NCI-H1694 treated with DMSO at 0.1 percent for 48 hours (cell line): ENCODE data around the gene MRPL39.

Experiments
- DNase-seq: peaks from one replicate; lab custom pipeline; 2025; lab: John Stamatoyannopoulos, UW

MRPL39 gene

DNA sequence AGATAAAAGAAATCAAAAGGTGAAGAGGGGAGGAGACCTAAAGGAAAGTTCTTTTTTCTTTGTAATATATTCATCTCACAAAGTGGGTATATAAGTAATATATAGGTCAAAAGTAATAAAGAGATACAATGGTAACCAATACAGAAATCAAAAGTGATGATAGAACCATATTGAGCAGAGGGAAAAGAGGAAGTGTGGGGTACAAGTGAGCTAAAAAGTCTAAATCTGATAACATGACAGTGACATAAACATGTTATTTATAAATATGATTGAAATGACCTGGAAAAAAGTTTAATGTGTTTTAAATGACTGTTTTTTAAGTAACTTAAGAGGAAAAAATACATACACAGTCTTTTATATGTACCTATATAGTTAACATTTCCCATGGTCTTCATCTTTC is 70.5 kb downstream of the MRPL39 start:
- DNase-seq: no peak

DNA sequence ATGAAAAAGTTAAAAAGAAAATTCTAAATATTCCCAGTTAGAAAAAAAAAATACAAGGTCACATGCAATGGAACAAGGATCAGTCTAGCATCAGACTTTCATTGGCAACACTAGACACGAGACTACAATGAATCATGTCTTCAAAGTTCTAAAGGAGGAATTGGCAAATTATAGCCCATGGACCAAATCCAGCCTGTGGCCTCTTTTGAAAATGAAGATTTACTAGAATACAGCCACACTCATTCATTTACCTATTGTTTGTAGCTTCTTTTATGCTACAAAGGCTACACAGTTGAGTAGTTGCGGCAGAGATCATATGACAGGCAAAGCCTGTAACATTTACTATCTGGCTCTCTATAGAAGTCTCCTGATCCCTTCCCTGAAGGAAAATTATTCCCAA is 71.4 kb downstream of the MRPL39 start:
- DNase-seq: no peak
